Measurements from ENCODE around the gene GOLT1A. TPM values are rescaled to one million over a fixed set of nuclear protein-coding genes. Genes with fewer than 3 reads are reported as not detected.

GOLT1A gene
- total and polyA plus RNA-seq, 2 of the 8 experiments (the other 6 are each of a cell fraction or from before 2014, with no cell fraction given) = 7.5 to 8.5 TPM

- TF ChIP-seq CHD7 (IDR thresholded peaks at IDR 0.05; ENCODE audit: insufficient replicate concordance, low read length) = no peak
- no peak for TF ChIP-seq CBX5 (IDR thresholded peaks at IDR 0.05; ENCODE audit: low read depth, low read length)
- TF ChIP-seq TEAD4 (IDR thresholded peaks at IDR 0.05; ENCODE audit: low read depth, low read length) = no peak
- no peak for TF ChIP-seq TAF1 (IDR thresholded peaks at IDR 0.05; ENCODE audit: low read depth, low read length)
- TF ChIP-seq CHD1 (IDR thresholded peaks at IDR 0.05; ENCODE audit: low read depth, low read length) = no peak
Measured at GRCh38 chr1:204223129-204223860, 9.5 kb upstream of the GOLT1A start (continued).
